GM12874 (cell line): Measurements from ENCODE around the gene EIF3I.

Experiments used
- CTCF ChIP-seq: IDR thresholded peaks from 2 replicates; pipeline ENCODE4 v1.5.1; 2011; ENCODE audit warnings: low read depth, mild to moderate bottlenecking, control low read depth, low read length, moderate library complexity; ENCODE audit not compliant: insufficient read depth

Gene EIF3I

GRCh38 chr1:32241001-32241763, 19.0 kb downstream of the EIF3I start:
- TF ChIP-seq CTCF, result 0 out of 2 replicates have a peak, but pooled peaks have one; percentile 16

- TF ChIP-seq CTCF, result no peak
Measured at GRCh38 chr1:32242341-32242851, 20.2 kb downstream of the EIF3I start.

GRCh38 chr1:32246888-32247273, 24.7 kb downstream of the EIF3I start, which contains the start of gene FAM167B:
FAM167B (plus strand) TSS chr1:32247222; CDS start chr1:32247422, 200 bp downstream.
- TF ChIP-seq CTCF, result no peak

- TF ChIP-seq CTCF, result no peak
Measured at GRCh38 chr1:32247452-32247851, 25.2 kb downstream of the EIF3I start.

- TF ChIP-seq CTCF, result peak; percentile 99
Measured at GRCh38 chr1:32247983-32248889, 26.0 kb downstream of the EIF3I start.

GRCh38 chr1:32249831-32250525, 27.8 kb downstream of the EIF3I start:
- TF ChIP-seq CTCF, result no peak
